Bone marrow (tissue), 2 donors: ENCODE measurements around the gene PCDHGB2.
"Not testable (repeated sequence)": the region's sequence is repeated elsewhere in the genome, so short reads cannot be mapped to it uniquely, and the experiment has no call there.

Source experiments
- DNase-seq, 2 donors: peaks; one replicate each; lab custom pipeline; 2025; lab: John Stamatoyannopoulos, UW

Gene PCDHGB2

DNA sequence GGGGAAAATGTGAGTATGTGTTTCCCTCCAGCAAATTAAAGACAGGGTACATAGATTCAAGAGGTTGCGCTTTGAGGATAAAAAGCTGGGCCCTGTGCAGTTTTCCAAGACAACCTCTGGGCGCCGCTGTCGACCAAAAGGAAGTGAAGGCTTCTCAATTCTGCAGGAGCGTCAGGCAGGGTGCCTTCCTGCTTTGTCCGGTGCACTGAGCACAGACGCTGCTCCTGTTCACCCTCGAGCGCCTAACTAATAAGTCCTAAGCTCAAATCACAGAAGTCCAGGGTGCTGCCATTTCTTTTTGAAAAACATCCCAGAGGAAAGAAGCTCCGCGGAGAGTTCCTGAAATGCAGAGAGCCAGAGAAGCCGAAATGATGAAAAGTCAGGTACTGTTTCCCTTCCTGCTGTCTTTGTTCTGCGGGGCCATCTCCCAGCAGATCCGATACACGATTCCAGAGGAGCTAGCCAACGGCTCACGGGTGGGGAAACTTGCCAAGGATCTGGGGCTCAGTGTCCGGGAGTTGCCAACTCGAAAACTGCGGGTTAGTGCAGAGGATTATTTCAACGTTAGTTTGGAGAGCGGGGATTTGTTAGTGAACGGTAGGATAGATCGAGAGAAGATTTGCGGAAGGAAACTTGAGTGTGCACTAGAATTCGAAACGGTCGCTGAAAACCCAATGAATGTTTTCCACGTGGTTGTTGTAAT, 9.7 kb upstream of the PCDHGB2 start, which contains the start of gene PCDHGB1:
Gene PCDHGB1, plus strand, starts transcription at position 183 of the 703 bp plus-strand sequence. Its CDS starts 162 bp downstream, at position 345.
- peak in 1 of 2 donors; percentile 14 for DNase-seq

DNA sequence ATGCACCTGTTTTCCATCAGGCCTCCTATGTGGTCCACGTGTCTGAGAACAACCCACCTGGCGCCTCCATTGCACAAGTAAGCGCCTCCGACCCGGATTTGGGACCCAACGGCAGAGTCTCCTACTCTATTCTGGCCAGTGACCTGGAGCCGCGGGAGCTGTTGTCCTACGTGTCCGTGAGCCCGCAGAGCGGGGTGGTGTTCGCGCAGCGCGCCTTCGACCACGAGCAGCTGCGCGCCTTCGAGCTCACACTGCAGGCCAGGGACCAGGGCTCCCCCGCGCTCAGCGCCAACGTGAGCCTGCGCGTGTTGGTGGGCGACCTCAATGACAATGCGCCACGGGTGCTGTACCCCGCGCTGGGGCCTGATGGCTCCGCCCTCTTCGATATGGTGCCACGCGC, 8.2 kb upstream of the PCDHGB2 start:
- DNase-seq: no peak

DNA sequence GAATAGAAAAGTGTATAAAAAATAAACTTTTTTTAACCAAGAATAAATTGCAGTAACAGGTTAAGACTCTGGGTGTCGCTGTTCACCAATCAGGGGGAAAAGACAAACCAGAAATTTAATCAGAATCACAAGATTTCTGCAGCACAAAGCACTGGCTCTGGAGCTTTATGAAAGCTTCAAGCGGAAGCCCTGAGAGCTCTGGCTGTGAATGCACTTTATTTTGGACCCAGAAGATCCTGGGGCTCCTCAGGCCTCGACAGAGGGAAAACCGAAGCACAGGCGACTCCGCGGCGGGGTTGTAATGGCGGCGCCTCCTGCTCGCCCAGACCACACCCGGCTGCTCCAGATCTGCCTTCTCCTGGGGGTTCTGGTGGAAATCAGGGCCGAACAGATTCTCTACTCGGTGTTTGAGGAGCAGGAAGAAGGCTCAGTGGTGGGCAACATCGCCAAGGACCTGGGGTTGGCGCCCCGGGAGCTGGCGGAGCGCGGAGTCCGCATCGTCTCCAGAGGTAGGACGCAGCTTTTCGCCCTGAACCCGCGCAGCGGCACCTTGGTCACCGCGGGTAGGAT, 4.8 kb upstream of the PCDHGB2 start, which contains the start of gene PCDHGA4:
Gene PCDHGA4, plus strand, starts transcription at position 122 of the 570 bp plus-strand sequence. Its CDS starts 87 bp downstream, at position 209.
- no peak for DNase-seq

- DNase-seq: no peak
These were observed 4.2 kb upstream of the PCDHGB2 start for GRCh38 chr5:141355641-141356040.

- DNase-seq: no peak
These were observed 3.7 kb upstream of the PCDHGB2 start for GRCh38 chr5:141356133-141356532.

- DNase-seq: no peak
These were observed 2.8 kb upstream of the PCDHGB2 start for GRCh38 chr5:141356950-141357349.

DNA sequence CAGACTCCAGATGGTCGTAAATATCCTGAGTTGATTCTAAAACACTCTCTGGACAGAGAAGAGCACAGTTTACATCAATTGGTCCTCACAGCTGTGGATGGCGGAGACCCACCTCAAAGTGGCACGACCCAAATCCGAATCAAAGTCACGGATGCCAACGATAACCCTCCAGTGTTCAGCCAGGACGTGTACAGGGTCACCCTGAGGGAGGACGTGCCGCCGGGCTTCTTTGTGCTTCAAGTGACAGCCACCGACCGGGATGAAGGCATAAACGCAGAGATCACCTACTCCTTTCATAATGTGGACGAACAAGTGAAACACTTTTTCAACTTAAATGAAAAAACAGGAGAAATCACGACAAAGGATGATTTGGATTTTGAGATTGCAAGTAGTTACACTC, 891 bp downstream of the PCDHGB2 start:
- no peak for DNase-seq

DNA sequence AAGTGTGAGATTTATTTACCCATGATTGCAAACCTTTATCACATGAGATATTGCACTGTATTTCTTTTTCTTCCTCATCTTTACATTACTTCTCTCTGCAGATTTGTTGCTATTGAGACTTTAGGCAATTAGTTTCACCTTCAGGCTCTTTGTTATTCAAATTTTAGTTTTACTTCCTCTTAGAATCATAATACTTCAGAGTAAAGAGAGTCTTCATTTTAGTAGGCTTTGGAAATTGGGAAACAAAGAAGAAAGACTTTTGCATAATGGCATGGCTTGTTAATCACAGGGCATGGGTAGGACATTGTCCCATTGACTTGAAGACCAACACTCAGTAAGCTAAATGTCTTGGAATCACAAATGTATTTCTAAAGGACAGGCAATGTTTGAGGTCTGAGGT, 2.9 kb downstream of the PCDHGB2 start:
- no peak for DNase-seq

GRCh38 chr5:141363952-141364660, 4.3 kb downstream of the PCDHGB2 start, which contains the start of gene PCDHGA5:
Gene PCDHGA5 (plus strand): TSS chr5:141364162. CDS start chr5:141364331, 169 bp downstream.
- no peak for DNase-seq

DNA sequence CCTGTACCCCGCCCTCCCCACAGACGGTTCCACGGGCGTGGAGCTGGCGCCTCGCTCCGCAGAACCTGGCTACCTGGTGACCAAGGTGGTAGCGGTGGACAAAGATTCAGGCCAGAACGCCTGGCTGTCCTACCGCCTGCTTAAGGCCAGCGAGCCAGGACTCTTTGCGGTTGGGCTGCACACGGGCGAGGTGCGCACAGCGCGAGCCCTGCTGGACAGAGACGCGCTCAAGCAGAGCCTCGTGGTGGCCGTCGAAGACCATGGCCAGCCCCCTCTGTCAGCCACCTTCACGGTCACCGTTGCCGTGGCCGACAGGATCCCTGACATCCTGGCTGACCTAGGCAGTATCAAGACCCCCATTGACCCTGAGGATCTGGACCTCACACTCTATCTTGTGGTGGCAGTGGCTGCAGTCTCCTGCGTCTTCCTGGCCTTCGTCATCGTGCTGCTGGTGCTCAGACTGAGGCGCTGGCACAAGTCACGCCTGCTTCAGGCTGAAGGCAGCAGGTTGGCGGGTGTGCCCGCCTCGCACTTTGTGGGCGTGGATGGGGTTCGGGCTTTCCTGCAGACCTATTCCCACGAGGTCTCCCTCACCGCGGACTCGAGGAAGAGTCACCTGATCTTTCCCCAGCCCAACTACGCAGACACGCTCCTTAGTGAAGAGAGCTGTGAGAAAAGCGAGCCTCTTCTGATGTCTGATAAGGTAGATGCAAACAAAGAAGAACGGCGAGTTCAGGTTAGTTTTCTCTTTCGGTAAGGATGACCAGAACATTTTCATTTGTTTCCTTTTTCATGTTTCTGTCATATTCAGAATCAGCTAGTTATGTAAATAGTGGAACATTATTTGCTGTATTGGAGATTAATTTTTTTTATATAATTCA, 6.5 kb downstream of the PCDHGB2 start:
- DNase-seq: no peak

DNA sequence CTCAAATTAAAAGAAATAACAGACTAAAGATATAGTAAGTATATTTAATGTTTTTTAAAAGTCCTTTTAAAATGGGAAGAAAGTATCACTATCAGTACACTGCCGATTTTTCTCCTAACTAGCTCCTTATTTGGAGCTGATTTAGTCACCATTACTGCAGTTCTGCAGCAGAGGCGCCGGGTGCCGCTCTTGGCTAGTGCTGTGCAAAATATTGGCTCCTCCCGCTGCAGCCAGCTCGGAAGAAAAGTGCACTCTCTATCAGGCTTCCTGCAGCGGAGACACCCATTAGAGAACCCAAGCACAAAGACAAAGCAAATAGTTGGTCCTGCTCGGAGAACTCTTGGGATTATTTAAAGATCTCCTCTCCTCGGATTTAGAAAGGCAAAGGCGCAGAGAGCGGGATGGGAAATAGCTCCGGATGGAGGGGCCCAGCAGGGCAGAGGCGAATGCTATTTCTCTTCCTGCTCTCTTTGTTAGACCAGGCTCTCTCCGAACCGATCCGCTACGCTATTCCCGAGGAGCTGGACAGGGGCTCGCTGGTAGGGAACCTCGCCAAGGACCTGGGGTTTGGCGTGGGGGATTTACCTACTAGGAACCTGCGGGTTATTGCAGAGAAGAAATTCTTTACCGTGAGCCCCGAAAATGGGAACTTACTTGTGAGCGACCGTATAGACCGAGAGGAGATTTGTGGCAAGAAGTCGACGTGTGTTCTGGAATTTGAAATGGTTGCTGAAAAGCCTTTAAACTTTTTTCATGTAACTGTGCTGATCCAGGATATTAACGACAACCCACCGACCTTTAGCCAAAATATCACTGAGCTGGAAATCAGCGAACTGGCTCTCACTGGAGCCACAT, 10.4 kb downstream of the PCDHGB2 start, which contains the start of gene PCDHGB3:
Gene PCDHGB3, plus strand, starts transcription at position 249 of the 855 bp plus-strand sequence. Its CDS starts 153 bp downstream, at position 402.
- DNase-seq: no peak

DNA sequence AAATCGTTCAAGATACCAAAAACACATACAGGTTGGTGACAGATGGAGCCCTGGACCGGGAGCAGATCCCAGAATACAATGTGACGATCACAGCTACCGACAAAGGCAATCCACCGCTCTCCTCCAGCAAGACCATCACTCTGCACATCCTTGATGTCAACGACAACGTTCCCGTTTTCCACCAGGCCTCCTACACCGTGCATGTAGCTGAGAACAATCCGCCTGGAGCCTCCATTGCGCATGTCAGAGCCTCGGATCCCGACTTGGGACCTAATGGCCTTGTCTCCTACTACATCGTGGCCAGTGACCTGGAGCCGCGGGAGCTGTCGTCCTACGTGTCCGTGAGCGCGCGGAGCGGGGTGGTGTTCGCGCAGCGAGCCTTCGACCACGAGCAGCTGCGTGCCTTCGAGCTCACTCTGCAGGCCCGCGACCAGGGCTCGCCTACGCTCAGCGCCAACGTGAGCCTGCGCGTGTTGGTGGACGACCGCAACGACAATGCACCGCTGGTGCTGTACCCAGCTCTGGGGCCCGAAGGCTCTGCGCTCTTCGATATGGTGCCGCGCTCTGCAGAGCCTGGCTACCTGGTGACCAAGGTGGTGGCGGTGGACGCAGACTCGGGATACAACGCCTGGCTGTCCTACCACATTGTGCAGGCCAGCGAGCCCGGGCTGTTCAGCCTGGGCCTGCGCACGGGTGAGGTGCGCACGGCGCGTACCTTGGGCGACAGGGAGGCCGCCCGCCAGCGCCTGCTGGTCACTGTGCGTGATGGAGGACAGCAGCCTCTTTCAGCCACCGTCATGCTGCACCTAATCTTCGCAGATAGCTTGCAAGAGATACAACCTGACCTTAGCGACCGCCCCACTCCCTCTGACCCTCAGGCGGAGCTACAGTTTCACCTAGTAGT, 12.0 kb downstream of the PCDHGB2 start:
- DNase-seq: no peak

GRCh38 chr5:141373673-141374317, 14.0 kb downstream of the PCDHGB2 start, which contains the start of gene PCDHGA6:
Gene PCDHGA6 (plus strand): TSS chr5:141373891. CDS start chr5:141374084, 193 bp downstream.
- no peak for DNase-seq

- DNase-seq: no peak
These were observed 14.8 kb downstream of the PCDHGB2 start for GRCh38 chr5:141374627-141375026.

DNA sequence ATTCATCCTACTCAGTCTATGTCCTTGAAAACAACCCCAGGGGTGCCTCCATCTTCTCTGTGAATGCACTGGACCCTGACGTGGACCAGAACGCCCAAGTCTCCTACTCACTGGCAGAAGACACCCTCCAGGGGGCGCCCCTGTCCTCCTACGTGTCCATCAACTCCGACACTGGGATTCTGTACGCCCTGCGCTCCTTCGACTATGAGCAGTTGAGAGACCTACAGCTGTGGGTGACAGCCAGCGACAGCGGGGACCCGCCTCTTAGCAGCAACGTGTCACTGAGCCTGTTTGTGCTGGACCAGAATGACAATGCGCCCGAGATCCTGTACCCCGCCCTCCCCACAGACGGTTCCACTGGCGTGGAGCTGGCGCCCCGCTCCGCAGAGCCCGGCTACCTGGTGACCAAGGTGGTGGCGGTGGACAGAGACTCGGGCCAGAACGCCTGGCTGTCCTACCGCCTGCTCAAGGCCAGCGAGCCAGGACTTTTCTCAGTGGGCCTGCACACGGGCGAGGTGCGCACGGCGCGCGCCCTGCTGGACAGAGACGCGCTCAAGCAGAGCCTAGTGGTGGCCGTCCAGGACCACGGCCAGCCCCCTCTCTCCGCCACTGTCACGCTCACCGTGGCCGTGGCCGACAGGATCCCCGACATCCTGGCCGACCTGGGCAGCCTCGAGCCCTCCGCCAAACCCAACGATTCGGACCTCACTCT, 15.8 kb downstream of the PCDHGB2 start:
- not testable (repeated sequence) for DNase-seq

GRCh38 chr5:141382469-141383294, 22.9 kb downstream of the PCDHGB2 start, which contains the start of gene PCDHGA7:
Gene PCDHGA7 (plus strand): TSS chr5:141382742. CDS start chr5:141382900, 158 bp downstream.
- DNase-seq: no peak

- no peak for DNase-seq
These were observed 23.6 kb downstream of the PCDHGB2 start for GRCh38 chr5:141383345-141383744.
